ENCODE measurements around the gene NEAT1.
A peak's percentile ranks its signal among the peaks of the same experiment; 100 is the strongest.

The NEAT1 gene

GRCh38 chr11:65416341-65416824 lies 6.2 kb upstream of the NEAT1 start:
- H3K4me3 ChIP-seq (ENCODE audit: low read depth, low read length), result peak overlapping the region; percentile 39
- peak; percentile 91 for TF ChIP-seq CTCF (conservative IDR thresholded peaks at IDR 0.05; ENCODE audit: low read depth, low read length)
- peak; percentile 86 for DNase-seq (ENCODE audit: low read depth)

DNA sequence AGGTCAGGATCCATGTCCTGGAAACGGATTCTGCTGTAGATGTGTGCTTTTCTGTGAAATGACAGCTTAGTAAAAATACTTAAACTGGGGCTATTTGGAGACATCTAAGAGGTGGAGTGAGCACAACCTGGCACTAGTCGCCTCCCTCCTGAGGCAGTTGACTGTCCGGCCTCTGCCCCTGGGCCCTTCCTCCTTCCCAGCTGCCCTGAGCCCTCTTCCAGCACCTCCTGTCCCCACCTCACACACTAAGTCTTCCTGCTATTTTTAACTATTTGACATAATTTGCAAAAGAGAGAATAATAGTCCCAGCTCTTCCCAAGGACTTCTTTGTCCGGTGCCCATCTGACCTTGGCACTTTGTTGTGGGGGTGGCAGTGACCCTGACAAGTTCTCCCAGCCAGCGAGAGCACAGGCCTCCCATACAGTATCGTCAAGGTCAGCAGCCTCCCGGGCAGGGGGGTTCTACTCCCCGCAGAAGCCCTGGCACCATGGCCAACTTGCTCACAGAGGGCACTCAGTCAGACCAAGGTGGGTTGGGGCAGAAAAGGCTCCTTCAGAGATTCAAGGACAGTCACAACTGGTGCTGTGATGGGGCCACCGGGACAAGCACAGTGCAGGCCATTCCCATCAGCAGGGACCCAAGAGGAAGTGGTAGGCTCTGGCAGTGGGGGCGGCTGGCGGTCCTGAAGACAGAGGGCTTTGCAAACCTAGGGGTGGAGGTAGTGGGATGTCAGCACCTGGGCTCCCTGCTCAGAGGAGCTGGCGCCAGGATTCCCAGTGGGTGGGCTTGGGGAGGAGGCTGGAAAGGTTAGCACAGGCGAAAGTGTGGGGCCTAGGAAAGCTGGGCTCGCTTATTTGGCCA lies 5.5 kb upstream of the NEAT1 start:
- TF ChIP-seq CTCF (conservative IDR thresholded peaks at IDR 0.05; ENCODE audit: low read depth, low read length), result no peak
- H3K4me3 ChIP-seq (ENCODE audit: low read depth, low read length), result peak overlapping the region; percentile 39
- DNase-seq (ENCODE audit: low read depth), result peak; percentile 28

- peak overlapping the region; percentile 23 for H3K4me3 ChIP-seq (ENCODE audit: low read depth, low read length)
- peak; percentile 82 for DNase-seq (ENCODE audit: low read depth)
- no peak for TF ChIP-seq CTCF (conservative IDR thresholded peaks at IDR 0.05; ENCODE audit: low read depth, low read length)
Observed at GRCh38 chr11:65417702-65418430, 4.7 kb upstream of the NEAT1 start.

DNA sequence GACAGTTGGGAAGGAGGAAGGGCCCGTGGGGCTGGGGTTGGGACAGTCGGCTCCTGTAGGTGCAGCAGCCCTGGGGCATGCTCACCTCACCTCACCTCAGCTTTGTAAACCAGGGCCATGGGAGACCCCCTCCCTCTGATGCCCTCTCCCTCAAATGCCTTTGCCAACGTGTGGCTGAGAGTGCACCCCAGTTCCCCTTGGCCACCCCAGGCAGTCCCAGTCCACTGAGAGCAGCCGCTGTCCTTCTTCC lies 4.2 kb upstream of the NEAT1 start:
- H3K4me3 ChIP-seq (ENCODE audit: low read depth, low read length), result peak overlapping the region; percentile 30
- no peak for TF ChIP-seq CTCF (conservative IDR thresholded peaks at IDR 0.05; ENCODE audit: low read depth, low read length)
- no peak for DNase-seq (ENCODE audit: low read depth)

GRCh38 chr11:65418681-65419459 lies 3.7 kb upstream of the NEAT1 start:
- H3K4me3 ChIP-seq (ENCODE audit: low read depth, low read length), result peak overlapping the region; percentile 32
- peak; percentile 100 for DNase-seq (ENCODE audit: low read depth)
- no peak for TF ChIP-seq CTCF (conservative IDR thresholded peaks at IDR 0.05; ENCODE audit: low read depth, low read length)

- H3K4me3 ChIP-seq (ENCODE audit: low read depth, low read length), result peak overlapping the region; percentile 32
- TF ChIP-seq CTCF (conservative IDR thresholded peaks at IDR 0.05; ENCODE audit: low read depth, low read length), result no peak
- no peak for DNase-seq (ENCODE audit: low read depth)
Observed at GRCh38 chr11:65419460-65419771, 3.2 kb upstream of the NEAT1 start.
